Choroid plexus epithelial cell (primary cell): Measurements from ENCODE around the gene MBTPS1.

Experiments used
- DNase-seq: peaks from one replicate; pipeline ENCODE4 v3.0.0-alpha.2; 2010; ENCODE audit warnings: low read depth
- H3K4me3 ChIP-seq: 2 replicates; pipeline ENCODE4 v1.5.1; 2011; ENCODE audit warnings: low read depth, mild to moderate bottlenecking, control low read depth, low read length, moderate library complexity
- TF ChIP-seq, protein P1 (sequence below): conservative IDR thresholded peaks from 2 replicates; pipeline ENCODE4 v1.5.1; 2011; ENCODE audit warnings: low read depth, mild to moderate bottlenecking, control low read depth, inconsistent platforms, low read length, moderate library complexity

The MBTPS1 gene

DNA sequence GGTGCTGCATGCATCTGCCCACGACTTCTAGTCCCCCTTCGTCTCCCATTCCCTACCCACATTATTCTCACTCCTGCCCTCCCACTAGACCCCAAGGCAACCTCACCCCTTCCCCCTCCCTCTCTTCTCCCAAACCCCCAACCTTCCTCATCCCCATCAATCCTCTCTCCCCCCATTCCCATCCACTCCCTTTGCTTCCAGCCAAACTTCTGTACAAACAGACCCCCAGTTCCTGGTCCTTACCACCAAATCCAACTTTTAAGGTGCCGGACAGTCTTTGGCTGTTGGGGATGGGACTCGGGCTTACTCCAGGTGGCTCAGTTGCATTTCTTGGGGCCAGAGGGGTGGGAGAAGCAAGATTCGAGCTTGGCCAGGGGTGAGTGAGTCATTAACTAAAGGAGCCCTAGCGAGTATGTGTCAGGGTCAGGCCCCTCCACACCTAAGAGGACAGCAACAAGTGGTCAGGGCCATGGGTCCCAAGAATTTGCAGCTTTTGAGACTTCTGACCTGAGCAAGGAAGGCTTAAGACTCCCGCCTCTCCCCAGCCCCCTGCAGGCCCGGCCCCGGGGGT is 74.3 kb downstream of the MBTPS1 start, which contains the start of gene SLC38A8:
Gene SLC38A8, minus strand, starts transcription at position 488 of the 571 bp plus-strand sequence. CDS start 638 bp downstream, outside the sequence.
- TF ChIP-seq, protein P1, sequence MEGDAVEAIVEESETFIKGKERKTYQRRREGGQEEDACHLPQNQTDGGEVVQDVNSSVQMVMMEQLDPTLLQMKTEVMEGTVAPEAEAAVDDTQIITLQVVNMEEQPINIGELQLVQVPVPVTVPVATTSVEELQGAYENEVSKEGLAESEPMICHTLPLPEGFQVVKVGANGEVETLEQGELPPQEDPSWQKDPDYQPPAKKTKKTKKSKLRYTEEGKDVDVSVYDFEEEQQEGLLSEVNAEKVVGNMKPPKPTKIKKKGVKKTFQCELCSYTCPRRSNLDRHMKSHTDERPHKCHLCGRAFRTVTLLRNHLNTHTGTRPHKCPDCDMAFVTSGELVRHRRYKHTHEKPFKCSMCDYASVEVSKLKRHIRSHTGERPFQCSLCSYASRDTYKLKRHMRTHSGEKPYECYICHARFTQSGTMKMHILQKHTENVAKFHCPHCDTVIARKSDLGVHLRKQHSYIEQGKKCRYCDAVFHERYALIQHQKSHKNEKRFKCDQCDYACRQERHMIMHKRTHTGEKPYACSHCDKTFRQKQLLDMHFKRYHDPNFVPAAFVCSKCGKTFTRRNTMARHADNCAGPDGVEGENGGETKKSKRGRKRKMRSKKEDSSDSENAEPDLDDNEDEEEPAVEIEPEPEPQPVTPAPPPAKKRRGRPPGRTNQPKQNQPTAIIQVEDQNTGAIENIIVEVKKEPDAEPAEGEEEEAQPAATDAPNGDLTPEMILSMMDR = no peak
- no peak within 1 kb of the TSS for H3K4me3 ChIP-seq
- DNase-seq = no peak

DNA sequence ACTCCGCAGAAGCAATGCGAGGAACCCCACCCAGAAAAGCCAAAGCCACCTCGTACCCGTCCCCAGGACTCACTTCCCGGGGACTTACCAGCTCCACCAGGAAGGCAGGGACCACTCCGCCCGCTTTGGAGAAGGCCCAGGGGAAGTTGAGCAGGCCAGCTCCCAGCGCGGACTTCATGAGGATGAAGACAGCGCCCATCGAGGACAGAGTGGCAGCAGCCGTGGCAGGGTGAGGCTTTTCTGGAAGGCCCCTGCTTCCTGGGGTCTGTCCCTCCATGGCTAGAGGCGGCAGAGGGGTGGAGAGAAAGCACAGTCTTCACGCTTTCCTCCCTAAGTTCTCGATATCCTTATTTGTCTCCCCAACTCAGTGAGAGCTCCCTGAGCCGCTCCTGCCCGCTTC is 74.9 kb downstream of the MBTPS1 start:
- no peak overlapping the region for H3K4me3 ChIP-seq
- TF ChIP-seq, protein P1 = no peak
- no peak for DNase-seq

DNA sequence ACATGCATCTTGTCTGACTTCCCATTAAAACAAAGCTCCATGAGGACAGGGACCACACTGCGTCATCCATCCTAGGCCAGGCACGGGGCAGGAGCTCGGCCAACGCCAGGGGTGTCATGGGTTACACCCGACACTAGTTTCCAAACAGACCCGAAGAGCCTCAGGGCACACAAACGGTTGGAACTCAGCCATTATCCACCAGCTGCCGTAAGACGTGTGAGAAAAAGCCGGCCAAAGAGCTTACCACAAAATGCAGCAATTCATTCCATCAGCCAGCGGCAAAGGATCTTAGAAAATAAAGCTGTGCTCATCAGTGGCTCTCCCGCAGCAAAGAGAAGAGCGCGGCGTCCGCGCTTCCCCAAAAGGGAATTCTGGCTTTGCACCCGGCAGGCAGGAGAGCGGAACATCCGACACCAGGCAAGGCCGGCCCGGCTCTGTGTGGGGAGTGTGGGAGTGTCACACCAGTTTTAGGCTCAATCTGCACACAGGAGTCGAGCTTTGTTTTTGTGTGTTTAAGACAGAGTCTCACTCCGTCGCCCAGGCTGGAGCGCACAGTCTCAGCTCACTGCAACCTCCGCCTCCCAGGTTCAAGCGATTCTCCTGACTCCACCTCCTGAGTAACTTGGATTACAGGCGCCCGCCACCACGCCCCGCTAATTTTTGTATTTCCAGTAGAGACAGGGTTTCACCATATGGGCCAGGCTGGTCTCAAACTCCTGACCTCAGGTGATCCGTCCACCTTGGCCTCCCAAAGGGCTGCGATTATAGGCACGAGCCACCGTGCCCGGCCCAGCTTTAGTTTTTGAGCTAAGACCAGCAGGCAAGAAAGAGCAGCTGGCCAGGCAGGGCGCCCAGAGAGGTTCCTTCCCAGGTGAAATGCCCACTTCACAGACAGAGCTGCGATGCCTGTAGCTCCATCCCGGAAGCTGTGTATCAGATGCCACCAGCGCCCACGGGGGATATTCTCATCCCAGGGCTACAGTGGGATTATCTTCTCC is 75.6 kb downstream of the MBTPS1 start:
- no peak for DNase-seq
- TF ChIP-seq, protein P1 = no peak

DNA sequence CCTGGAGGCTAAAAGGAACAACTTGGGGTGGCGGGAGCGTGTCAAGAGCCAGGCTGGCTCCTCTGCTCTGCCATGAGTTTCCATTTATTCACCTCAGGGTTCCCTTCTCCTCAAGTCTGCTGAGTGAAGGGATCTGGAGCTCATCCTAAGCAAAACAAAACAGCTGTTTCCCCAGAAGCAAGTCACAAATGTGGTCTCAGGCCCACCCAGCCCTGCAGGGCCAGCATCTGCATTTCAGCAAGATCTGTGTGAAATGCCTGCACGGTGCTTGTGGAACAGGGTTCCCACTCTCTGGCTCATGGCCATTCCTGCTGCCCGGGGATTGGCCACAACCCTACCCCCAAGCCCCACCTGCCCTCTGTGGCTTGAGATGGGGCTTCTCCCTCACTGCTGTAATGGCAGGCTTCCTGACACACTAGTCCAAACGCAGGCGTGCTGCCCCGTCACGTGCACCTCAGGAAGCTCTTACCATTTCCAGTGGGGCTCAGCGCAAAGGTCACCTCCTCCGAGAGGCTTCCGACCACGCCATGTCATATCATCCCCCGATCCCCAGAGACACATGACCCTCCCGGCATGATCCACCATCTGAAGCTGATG is 76.4 kb downstream of the MBTPS1 start:
- DNase-seq = no peak
- no peak overlapping the region for H3K4me3 ChIP-seq
- TF ChIP-seq, protein P1 = no peak

More for the DNA sequence above, 75.6 kb downstream of the MBTPS1 start:
- H3K4me3 ChIP-seq = no peak overlapping the region

DNA sequence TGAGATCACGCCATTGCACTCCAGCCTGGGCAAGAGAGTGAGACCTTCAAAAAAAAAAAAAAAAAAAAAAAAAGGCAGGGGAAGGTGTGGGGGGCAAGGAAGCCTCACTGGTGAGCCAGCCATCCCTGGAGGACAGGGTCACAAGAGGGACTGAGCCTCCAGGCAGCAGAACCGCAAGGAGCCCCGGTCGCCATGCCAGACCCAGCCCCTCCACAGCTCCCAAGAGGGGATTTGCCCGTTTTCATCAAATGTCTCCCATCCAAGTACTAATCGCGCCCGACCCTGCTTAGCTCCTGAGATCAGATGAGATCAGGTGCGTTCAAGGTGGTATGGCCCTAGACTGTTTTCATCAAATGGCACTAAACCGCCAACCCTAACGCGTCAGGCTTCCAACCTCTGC is 77.0 kb downstream of the MBTPS1 start:
- no peak overlapping the region for H3K4me3 ChIP-seq
- TF ChIP-seq, protein P1 = no peak
- DNase-seq = no peak

DNA sequence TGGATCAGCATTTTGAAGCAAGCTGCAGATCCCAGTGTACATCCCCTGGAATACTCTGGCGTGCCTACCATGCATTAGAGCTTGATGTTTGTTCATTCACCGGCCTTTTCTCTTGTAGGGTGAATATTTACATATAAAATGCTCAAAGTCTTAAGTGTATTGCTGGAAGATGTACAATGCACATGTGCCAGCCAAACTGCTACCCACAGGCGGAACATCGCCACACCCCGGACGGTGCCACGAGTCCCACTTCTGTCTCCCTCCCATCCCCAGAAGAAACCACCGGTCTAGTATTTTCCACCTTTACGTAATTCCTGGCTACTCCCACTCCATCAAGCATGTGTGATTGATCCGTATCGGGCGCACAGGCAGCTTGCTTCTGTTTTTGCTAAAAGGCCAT is 78.3 kb downstream of the MBTPS1 start:
- TF ChIP-seq, protein P1 = no peak
- no peak overlapping the region for H3K4me3 ChIP-seq
- no peak for DNase-seq
